Astrocyte (in vitro differentiated cells and primary cell): Measurements from ENCODE around the gene VEGFD.

Source experiments
- CTCF ChIP-seq: IDR thresholded peaks from 2 replicates; pipeline ENCODE4 v1.5.1; 2011; ENCODE audit warnings: low read depth, mild to moderate bottlenecking, inconsistent platforms, low read length, moderate library complexity; ENCODE audit not compliant: insufficient read depth
- EZH2 ChIP-seq: IDR thresholded peaks from 2 replicates; pipeline ENCODE4 v1.6.1; 2012; ENCODE audit warnings: mild to moderate bottlenecking, low read length, inconsistent platforms; ENCODE audit not compliant: insufficient read depth

DNA sequence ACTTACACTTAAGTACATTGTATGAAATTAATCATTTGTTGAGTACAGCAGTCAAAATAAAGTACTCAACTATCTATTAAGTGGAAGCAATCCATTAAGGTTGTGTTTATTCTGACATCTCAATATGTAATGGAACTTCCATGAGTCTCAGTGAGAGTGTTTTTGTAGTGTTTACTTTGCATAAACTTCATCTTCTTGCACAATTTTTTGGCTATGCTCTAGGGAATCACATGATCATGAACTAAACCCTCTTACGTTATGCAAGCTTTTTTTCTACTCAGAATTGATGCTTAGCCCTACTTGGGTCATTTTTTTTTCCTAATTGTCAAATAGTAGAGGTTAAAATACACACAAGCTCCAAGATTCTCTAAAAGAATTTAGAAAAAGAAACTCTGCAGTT, 27.8 kb downstream of the VEGFD start:
- TF ChIP-seq CTCF (no peak), EZH2 (no peak)
